Measurements from ENCODE around the gene RAB34. TPM values are rescaled to one million over a fixed set of nuclear protein-coding genes. Genes with fewer than 3 reads are reported as not detected.
"Not testable (repeated sequence)": the region's sequence is repeated elsewhere in the genome, so short reads cannot be mapped to it uniquely, and the experiment has no call there.

RAB34 gene
- total RNA-seq, 1 experiment from 2014 or later = 32.1 TPM

DNA sequence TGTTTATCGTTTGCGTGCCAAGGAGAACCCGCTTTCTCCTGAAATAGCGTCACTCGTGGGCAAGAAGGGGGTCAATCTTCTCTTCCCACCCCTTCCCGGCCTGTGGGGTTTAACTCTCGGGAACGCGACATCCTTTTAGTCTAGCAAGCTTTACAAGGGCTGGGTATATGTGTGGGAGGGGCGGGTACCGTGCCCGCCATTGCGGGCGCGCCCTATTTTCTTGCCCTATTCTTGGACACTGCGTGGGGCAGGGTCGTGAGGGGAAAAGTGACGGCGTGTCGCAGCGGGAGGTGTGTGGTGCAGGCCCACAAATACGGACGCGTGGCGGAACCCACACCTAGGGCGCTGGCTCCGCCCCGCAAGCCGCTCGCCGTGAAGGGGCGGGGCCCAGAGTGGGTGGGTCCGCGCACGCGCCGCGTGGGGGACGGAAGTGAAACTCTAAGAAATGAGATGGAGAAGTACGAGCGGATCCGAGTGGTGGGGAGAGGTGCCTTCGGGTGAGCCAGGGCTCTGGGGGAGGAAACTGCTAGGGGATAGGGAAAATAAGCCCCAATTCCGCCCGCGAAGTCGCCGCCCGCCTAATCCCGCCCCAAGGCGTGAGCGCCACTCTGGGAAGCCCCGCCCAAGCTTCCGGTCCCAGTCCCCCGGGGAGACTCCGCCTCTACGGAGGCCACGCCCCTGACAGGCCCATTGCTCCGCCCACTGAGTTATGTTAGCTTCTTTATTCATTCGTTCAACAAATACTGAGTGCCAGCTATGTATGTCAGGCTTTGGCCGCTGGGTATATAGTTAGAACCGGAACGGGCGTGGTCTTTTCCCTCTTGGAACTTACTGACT, 10.9 kb upstream of the RAB34 start, which contains the start of gene NEK8:
Gene NEK8 (plus strand): TSS at position 425 of the 837 bp plus-strand sequence. CDS start 26 bp downstream, at position 451.
- DNase-seq (ENCODE audit: low read depth) = peak; percentile 90

- DNase-seq (ENCODE audit: low read depth) = peak; percentile 95
These were observed 9.2 kb upstream of the RAB34 start for GRCh38 chr17:28726627-28727491.

DNA sequence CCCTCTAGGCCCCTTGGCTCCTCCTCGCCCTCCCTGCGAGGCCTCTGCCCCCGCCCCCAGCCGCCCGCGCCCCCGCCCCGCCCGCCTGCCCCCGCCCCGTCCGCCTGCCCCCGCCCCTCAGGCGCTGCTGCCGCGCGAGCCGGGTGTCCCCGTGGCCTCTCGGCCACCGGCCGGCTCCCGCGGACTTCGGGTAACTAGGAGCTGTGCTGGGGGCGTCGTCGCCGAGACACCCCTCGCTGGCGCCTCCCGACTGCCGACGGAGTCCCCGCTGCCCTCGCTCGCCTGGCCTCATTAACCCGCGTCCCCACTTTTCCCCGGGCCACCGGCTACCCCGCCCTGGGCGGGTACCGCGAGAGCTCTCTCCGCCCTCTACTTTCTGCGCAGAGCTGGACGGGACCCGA, 8.6 kb upstream of the RAB34 start, which contains the start of gene TLCD1:
Gene TLCD1 (minus strand): TSS at position 8 of the 401 bp plus-strand sequence. CDS start 136 bp downstream, outside the sequence.
- DNase-seq (ENCODE audit: low read depth) = peak; percentile 61

GRCh38 chr17:28725660-28726225, 8.1 kb upstream of the RAB34 start:
- DNase-seq (ENCODE audit: low read depth) = peak; percentile 75

DNA sequence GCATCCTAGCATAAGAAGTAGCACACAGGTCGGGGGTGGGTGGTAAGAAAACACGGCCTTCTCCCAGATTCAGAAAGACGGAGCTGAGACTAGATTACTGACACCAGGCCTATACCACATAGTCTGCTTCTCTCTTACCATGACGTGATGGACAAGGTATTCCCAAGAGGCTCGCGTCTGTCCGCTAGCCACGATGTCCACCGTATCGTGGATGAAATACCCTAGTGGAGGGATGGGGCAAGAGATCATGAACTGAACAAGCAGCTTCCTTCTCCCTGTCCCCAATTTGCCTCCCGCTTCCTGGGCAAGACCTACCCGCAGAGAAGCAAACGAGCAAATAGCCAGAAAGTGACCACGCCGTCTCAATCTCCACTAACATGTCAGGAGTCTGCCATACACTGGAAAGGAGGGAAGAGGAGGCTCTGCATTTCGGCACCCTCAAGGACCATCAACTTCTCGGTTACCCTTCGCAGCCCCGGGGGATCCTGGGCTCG, 7.5 kb upstream of the RAB34 start:
- DNase-seq (ENCODE audit: low read depth) = peak; percentile 68

DNA sequence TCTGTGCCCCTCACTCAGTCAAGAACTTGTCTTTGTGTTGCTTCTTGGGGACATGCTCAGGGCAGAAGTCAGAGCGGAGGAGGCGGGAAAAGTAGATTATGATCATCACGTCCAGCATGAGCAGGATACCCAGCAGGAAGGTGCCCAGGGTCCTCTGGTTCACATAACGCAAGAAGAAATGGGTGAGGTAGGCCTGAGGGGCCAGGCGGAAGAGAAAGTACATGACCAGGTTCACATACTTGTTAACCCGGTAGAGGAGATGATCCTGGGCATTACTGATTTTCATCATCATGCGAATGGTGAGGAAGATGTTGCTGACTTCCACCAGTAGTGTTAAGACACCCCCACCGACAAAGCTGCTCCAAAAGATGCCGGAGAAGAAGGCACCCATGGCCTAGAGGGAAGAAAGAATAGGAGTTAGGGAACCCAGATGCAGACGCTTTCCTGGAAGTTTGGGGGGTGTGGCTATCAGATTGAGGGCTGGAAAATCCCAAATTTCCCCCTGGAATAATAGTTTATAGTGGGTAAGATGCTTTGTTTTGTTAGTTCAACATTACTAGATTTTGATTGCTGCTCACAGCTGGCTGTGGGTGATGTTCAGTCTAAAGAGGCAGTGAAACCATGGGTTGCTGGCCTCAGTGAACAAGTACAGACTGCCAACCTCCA, 7.0 kb upstream of the RAB34 start:
- no peak for DNase-seq (ENCODE audit: low read depth)

DNA sequence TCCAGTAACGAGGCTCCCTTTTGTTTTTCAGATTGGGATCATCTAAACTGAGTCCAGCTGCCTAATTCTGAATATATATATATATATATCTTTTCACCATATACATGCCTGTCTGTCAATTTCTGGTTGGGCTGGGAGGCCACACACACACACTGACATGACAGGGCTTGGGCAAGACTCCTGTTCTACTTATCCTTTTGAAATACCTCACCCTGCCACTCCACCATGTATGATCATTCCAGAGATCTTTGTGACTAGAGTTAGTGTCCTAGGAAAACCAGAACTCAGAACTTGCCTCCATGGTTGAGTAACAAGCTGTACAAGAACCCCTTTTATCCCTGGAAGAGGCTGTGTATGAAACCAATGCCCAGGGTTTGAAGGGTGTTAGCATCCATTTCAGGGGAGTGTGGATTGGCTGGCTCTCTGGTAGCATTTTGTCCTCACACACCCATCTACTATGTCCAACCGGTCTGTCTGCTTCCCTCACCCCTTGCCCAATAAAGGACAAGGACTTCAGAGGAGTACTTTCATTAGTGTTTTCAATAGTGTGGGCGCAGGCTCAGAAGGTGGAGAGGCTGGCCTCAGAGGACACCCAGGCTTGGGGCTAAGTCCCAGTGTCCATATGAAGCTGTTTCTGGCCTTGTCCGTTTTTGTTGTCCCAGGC, 6.3 kb upstream of the RAB34 start:
- DNase-seq (ENCODE audit: low read depth) = not testable (repeated sequence)

DNA sequence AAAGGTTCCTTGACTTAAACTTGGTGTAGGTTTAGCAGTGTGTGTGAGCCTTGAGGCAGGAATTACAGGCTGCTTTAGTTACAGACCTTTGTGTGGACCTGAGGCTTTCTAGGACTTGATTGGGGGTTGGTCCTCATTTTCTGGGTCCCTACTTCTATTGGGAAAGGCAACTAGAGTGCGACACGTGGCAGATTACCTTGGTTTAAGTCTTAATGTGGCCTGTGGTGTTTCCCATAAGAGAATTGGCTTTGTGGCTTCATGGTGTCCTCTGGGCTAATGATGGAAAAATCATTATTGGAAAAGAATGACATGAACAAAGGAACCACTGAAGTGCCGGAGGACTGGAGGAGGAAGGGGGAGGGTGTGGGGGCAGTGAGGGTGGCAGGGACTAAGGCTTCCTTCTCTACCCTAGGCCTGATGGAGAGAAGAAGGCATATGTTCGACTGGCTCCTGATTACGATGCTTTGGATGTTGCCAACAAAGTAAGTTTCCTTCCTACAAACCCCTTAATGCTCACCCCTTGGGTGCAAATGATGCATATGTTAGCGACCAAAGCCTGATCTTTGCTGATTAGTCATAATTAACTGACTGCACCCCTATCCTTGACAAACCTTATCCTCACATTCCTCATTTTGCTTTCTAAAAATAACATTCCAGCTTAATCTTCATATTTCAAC, 5.6 kb upstream of the RAB34 start:
- DNase-seq (ENCODE audit: low read depth) = no peak

- no peak for DNase-seq (ENCODE audit: low read depth)
These were observed 4.9 kb upstream of the RAB34 start for GRCh38 chr17:28722417-28723158.

DNA sequence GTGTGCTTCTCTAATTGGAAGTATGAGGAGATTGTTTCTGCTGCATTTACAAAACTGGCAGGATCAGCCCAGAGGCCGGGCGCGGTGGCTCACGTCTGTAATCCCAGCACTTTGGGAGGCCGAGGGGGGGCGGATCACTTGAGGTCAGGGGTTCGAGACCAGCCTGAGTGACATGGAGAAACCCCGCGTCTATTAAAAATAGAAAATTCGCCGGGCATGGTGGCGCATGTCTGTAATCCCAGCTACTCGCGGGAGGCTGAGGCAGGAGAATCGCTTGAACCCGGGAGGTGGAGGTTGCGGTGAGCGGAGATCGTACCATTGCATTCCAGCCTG, 3.3 kb upstream of the RAB34 start:
- not testable (repeated sequence) for DNase-seq (ENCODE audit: low read depth)

GRCh38 chr17:28720247-28720996, 2.8 kb upstream of the RAB34 start:
- DNase-seq (ENCODE audit: low read depth) = no peak

DNA sequence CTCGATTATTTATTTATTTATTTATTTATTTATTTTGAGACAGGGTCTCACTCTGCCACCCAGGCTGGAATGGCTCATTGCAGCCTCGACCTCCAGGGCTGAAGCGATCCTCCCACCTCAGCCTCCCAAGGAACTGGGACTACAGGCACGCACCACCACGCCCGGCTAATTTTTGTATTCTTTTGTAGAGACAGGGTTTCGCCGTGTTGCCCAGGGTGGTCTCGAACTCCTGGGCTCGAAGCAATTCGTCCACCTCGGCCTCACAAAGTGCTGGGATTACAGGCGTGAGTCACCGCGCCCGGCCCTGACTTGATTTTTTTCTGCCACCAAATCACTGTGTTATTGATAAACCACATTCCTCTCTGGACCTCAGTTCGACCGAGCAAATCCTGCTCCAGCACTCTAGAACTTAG, 1.4 kb upstream of the RAB34 start:
- no peak for DNase-seq (ENCODE audit: low read depth)

DNA sequence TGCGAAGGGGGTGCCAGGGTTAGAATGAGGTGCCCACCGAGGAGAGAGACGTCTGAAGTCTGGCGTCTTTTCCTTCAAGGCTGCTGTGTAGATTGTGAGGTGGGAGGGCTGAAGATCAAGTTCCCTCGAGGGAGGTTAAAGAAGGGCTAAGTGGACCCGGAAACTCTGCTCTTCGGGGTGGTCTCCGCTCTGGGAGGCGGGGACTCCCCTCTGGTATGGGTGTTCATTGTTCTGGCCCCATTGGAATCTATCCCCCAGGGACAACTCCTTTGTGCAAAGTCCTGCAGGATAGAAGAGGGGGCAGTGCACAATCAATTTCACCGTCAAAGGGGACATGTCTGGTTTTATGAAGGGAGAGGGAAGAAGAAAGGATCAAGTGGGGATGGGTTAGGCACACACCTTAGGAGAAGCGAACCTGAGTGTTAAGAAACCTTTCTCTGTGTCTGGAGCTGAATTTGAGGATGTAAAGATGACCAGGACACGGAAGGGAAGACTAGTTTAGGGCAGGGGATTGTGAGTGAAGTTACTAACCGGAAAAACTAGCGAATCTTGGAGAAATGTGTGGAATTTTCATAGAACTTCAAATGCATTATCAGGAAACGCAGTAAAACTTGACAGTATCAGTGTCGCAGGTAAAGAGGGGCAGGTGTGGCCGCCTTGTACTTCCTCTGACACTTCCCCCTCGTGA, 809 bp upstream of the RAB34 start:
- DNase-seq (ENCODE audit: low read depth) = no peak

GRCh38 chr17:28716740-28717577, 709 bp downstream of the RAB34 start:
- no peak for DNase-seq (ENCODE audit: low read depth)

- DNase-seq (ENCODE audit: low read depth) = no peak
These were observed 2.5 kb downstream of the RAB34 start for GRCh38 chr17:28715217-28715616.

GRCh38 chr17:28714281-28714680, 3.4 kb downstream of the RAB34 start:
- DNase-seq (ENCODE audit: low read depth) = no peak

DNA sequence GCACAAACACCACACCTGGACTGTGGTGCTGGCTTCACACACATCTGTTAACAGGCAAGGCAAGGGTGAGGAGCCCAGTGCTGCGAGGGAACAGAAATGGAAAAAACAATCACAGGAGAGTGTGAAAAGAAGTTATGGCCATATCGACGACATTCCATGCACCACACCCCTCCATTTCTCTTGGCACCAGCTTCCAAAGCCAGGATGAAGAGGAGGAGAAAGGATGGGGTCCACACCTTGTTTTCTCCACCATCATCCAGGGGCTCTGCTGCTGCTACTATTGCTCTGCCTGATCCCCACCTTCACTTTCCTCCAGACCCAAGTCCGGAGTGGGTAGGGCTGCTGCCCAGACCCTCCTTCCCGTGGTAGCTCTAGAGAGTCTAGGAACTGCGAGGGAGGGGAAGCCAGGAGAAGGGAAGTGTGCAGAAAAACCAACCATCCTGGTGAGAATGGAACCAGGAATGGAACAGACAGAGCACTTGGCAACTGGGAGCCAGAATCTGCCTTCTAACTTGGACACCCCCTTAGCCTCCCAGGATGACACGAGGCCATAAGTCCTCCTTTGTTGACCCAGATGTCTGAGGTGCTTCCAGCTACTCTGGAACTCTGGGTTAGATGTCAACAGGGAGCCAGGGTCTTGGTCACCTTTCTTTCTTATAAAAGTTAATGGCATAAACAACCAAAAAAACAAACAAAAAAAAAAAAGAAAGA, 4.8 kb downstream of the RAB34 start:
- no peak for DNase-seq (ENCODE audit: low read depth)

All from M059J (cell line).